ENCODE measurements around the gene ANKS1B.

ANKS1B gene

DNA sequence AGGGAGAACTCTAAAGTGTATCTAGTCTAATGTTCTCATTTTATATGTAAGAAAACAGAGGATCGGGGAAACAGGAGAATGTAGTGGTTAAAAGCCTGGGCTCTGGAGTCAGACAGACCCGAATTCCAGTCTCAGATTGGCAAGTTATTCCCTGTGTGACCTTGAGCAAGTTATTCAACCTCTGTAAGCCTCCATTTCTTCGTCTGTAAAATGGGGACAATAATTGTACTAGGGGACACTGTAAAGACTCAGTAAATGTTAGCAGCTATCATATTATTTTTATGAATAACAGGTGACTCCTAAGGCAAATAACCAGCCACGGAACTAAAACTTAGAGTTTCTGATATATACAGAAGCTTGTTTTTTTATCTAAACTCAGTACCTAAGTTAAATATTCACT lies 1187.5 kb downstream of the ANKS1B start:
- no peaks in the 10 kb centered on the region for H3K9me3 ChIP-seq (ENCODE audit: control insufficient read depth, low read length)
- no peak overlapping the region for H3K4me3 ChIP-seq (ENCODE audit: low read depth, low read length)
- no peak overlapping the region for H3K4me2 ChIP-seq (ENCODE audit: low read length)
- H3K79me2 ChIP-seq = no peaks in the 10 kb centered on the region
- TF ChIP-seq CTCF (IDR thresholded peaks at IDR 0.05) = no peak
- no peaks in the 10 kb centered on the region for H3K27me3 ChIP-seq (ENCODE audit: control insufficient read depth, insufficient read depth, low read length)
- H3K9ac ChIP-seq = no peak overlapping the region
- H2AFZ ChIP-seq = no peak overlapping the region
- H3K36me3 ChIP-seq (ENCODE audit: control insufficient read depth, insufficient read depth, low read length) = no peaks in the 10 kb centered on the region
- H3K27ac ChIP-seq = no peak overlapping the region
- H3K4me1 ChIP-seq = no peaks in the 10 kb centered on the region

DNA sequence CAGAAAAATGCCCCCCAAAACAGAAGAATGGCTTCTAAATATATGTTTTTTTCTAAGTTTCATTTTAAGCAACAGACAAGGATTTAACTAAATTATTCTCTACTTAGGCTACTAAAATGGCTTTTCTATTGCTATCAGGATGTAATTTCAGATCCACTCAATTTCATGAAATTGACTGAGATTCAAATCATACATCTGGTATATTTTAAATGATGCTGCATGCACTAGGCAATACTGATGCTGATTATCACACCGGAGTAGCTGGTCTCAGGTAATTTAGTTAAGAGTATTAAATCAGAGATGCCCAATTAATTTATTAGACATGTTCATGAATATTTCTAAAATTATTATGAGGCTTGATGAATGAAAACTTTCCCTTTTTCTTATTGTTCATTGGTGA lies 1188.0 kb downstream of the ANKS1B start:
- Histone ChIP-seq H2AFZ (no peak overlapping the region), H3K9me3 (ENCODE audit: control insufficient read depth, low read length) (no peaks in the 10 kb centered on the region), H3K36me3 (ENCODE audit: control insufficient read depth, insufficient read depth, low read length) (no peaks in the 10 kb centered on the region), H3K4me3 (ENCODE audit: low read depth, low read length) (no peak overlapping the region), H3K27ac (no peak overlapping the region), H3K27me3 (ENCODE audit: control insufficient read depth, insufficient read depth, low read length) (no peaks in the 10 kb centered on the region), H3K79me2 (no peaks in the 10 kb centered on the region), H3K4me1 (no peaks in the 10 kb centered on the region), H3K9ac (no peak overlapping the region), H3K4me2 (ENCODE audit: low read length) (no peak overlapping the region)
- TF ChIP-seq CTCF (IDR thresholded peaks at IDR 0.05) = no peak

GRCh38 chr12:98793121-98793520 lies 1191.6 kb downstream of the ANKS1B start:
- H3K9me3 ChIP-seq (ENCODE audit: control insufficient read depth, low read length) = no peaks in the 10 kb centered on the region
- no peaks in the 10 kb centered on the region for H3K79me2 ChIP-seq
- no peak overlapping the region for H3K4me3 ChIP-seq (ENCODE audit: low read depth, low read length)
- H3K9ac ChIP-seq = no peak overlapping the region
- H2AFZ ChIP-seq = no peak overlapping the region
- no peak for TF ChIP-seq CTCF (IDR thresholded peaks at IDR 0.05)
- no peaks in the 10 kb centered on the region for H3K27me3 ChIP-seq (ENCODE audit: control insufficient read depth, insufficient read depth, low read length)
- no peak overlapping the region for H3K27ac ChIP-seq
- H3K4me1 ChIP-seq = no peaks in the 10 kb centered on the region
- H3K36me3 ChIP-seq (ENCODE audit: control insufficient read depth, insufficient read depth, low read length) = no peaks in the 10 kb centered on the region
- no peak overlapping the region for H3K4me2 ChIP-seq (ENCODE audit: low read length)

- TF ChIP-seq CTCF (IDR thresholded peaks at IDR 0.05) = no peak
Observed at GRCh38 chr12:98791406-98791805, 1193.3 kb downstream of the ANKS1B start.

DNA sequence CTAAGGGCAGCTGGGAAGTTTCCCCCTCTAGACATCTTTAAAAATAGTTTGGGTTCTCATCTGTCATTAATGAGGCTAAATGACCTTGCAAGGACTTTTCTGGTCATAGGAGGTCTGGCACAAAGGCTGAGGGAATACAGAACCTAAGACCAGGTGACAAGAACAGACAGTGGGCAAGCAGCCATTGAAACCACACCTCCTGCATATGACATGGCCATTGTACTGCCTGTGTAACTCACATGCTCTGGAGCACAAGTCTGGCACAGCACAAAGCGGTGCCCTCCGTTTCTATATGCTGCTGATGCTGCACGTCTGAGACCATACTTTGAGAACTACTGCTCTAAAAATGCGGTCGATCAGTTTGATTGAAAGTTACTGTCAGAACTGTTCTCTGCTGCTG lies 1196.3 kb downstream of the ANKS1B start:
- no peak for TF ChIP-seq CTCF (IDR thresholded peaks at IDR 0.05)
- Histone ChIP-seq H3K9ac (no peak overlapping the region), H3K4me3 (ENCODE audit: low read depth, low read length) (no peak overlapping the region), H2AFZ (no peak overlapping the region), H3K27ac (no peak overlapping the region), H3K4me2 (ENCODE audit: low read length) (no peak overlapping the region), H3K27me3 (ENCODE audit: control insufficient read depth, insufficient read depth, low read length) (no peaks in the 10 kb centered on the region), H3K4me1 (no peaks in the 10 kb centered on the region), H3K9me3 (ENCODE audit: control insufficient read depth, low read length) (no peaks in the 10 kb centered on the region), H3K79me2 (no peaks in the 10 kb centered on the region), H3K36me3 (ENCODE audit: control insufficient read depth, insufficient read depth, low read length) (no peaks in the 10 kb centered on the region)

More at GRCh38 chr12:98791406-98791805, 1193.3 kb downstream of the ANKS1B start:
- H3K36me3 ChIP-seq (ENCODE audit: control insufficient read depth, insufficient read depth, low read length) = no peaks in the 10 kb centered on the region
- H3K27ac ChIP-seq = no peak overlapping the region
- H3K79me2 ChIP-seq = no peaks in the 10 kb centered on the region
- no peak overlapping the region for H3K4me3 ChIP-seq (ENCODE audit: low read depth, low read length)
- no peaks in the 10 kb centered on the region for H3K4me1 ChIP-seq
- no peak overlapping the region for H3K9ac ChIP-seq
- no peaks in the 10 kb centered on the region for H3K27me3 ChIP-seq (ENCODE audit: control insufficient read depth, insufficient read depth, low read length)
- H3K9me3 ChIP-seq (ENCODE audit: control insufficient read depth, low read length) = no peaks in the 10 kb centered on the region
- no peak overlapping the region for H2AFZ ChIP-seq
- H3K4me2 ChIP-seq (ENCODE audit: low read length) = no peak overlapping the region

Measured in parathyroid adenoma (tissue), 2 donors.